CD14-positive monocyte (primary cell): ENCODE data around the gene CD22. TPM values are rescaled to one million over a fixed set of nuclear protein-coding genes. Genes with fewer than 3 reads are reported as not detected.
A peak's percentile ranks its signal among the peaks of the same experiment; 100 is the strongest.

ENCODE experiments used
- DNase-seq, 3 donors: peaks; one replicate each; pipeline ENCODE4 v3.0.0-alpha.2; 2011 to 2022
- H2AFZ ChIP-seq: 2 replicates; pipeline ENCODE4 v1.6.0; 2012; ENCODE audit warnings: mild to moderate bottlenecking, low read depth, low read length, inconsistent platforms; ENCODE audit not compliant: insufficient read depth, poor library complexity, severe bottlenecking
- H3K27ac ChIP-seq, 2 donors: 1 replicate in 1 of 2; 2 replicates in 1 of 2; pipeline ENCODE4 v1.5.1; 2012 to 2013; ENCODE audit warnings: low read length in 2 of 2, control low read depth in 1 of 2, inconsistent platforms in 1 of 2, low read depth in 1 of 2, mild to moderate bottlenecking in 1 of 2
- H3K27me3 ChIP-seq, 2 donors: one replicate each; pipeline versions ENCODE4 v1.6.0 to v1.6.1; 2011 to 2013; ENCODE audit warnings: low read length in 2 of 2; ENCODE audit not compliant: control insufficient read depth in 2 of 2, insufficient read depth in 2 of 2
- H3K36me3 ChIP-seq, 2 donors: replicated peaks in 1 of 2; 1 replicate in 1 of 2; 2 replicates in 1 of 2; pipeline versions ENCODE4 v1.5.1 to v1.6.1; 2012 to 2013; ENCODE audit warnings: low read length in 2 of 2, control low read depth in 1 of 2, inconsistent platforms in 1 of 2, mild to moderate bottlenecking in 1 of 2; ENCODE audit not compliant: insufficient read depth in 2 of 2, control insufficient read depth in 1 of 2
- H3K4me1 ChIP-seq, 2 donors: 1 replicate in 1 of 2; 2 replicates in 1 of 2; pipeline versions ENCODE4 v1.5.1 to v1.6.1; 2012 to 2013; ENCODE audit warnings: low read length in 2 of 2, control low read depth in 1 of 2, inconsistent platforms in 1 of 2, mild to moderate bottlenecking in 1 of 2, moderate library complexity in 1 of 2; ENCODE audit not compliant: insufficient read depth in 2 of 2, control insufficient read depth in 1 of 2
- H3K4me2 ChIP-seq: replicated peaks from 2 replicates; pipeline ENCODE3; 2012; ENCODE audit warnings: low read length, moderate library complexity, mild to moderate bottlenecking; ENCODE audit not compliant: poor library complexity, severe bottlenecking; ENCODE audit errors: extremely low read depth
- H3K4me3 ChIP-seq, 3 experiments: fragments of 200-600 bp in 1 of 3; sonication (generic) in 1 of 3; replicated peaks in 1 of 3; 1 replicate in 2 of 3; 2 replicates in 1 of 3; pipeline ENCODE4 v1.5.1; 2011 to 2013; ENCODE audit warnings: low read length in 3 of 3, mild to moderate bottlenecking in 3 of 3, control low read depth in 2 of 3, low read depth in 2 of 3, inconsistent platforms in 1 of 3, moderate library complexity in 1 of 3
- H3K79me2 ChIP-seq: 2 replicates; pipeline ENCODE4 v1.6.0; 2012; ENCODE audit warnings: mild to moderate bottlenecking, control low read depth, inconsistent platforms, low read length, moderate library complexity; ENCODE audit not compliant: insufficient read depth
- H3K9ac ChIP-seq: 2 replicates; pipeline ENCODE4 v1.6.0; 2017; ENCODE audit warnings: low read length, mild to moderate bottlenecking; ENCODE audit not compliant: insufficient read depth, poor library complexity, severe bottlenecking
- H3K9me3 ChIP-seq, 2 donors: replicated peaks in 1 of 2; 1 replicate in 1 of 2; 2 replicates in 1 of 2; pipeline versions ENCODE4 v1.5.1 to v1.6.1; 2012 to 2013; ENCODE audit warnings: low read length in 2 of 2, control low read depth in 1 of 2; ENCODE audit not compliant: control insufficient read depth in 1 of 2, insufficient read depth in 1 of 2
- H4K20me1 ChIP-seq: 2 replicates; pipeline ENCODE4 v1.6.0; 2012; ENCODE audit warnings: mild to moderate bottlenecking, low read length, control low read depth, moderate library complexity; ENCODE audit not compliant: insufficient read depth
- H3K27ac Mint-ChIP-seq, 7 donors: one replicate each; pipeline ENCODE4 v1.8.0; 2020; ENCODE audit warnings: mild to moderate bottlenecking in 7 of 7, mixed read lengths in 7 of 7, moderate library complexity in 6 of 7, inconsistent platforms in 2 of 7
- H3K27me3 Mint-ChIP-seq, 3 donors: one replicate each; pipeline ENCODE4 v1.8.0; 2021 to 2022; ENCODE audit warnings: low read depth in 3 of 3, mild to moderate bottlenecking in 3 of 3, mixed read lengths in 3 of 3, moderate library complexity in 3 of 3, inconsistent platforms in 1 of 3
- H3K36me3 Mint-ChIP-seq, 2 donors: one replicate each; pipeline ENCODE4 v1.8.0; 2020; ENCODE audit warnings: mixed read lengths in 2 of 2, inconsistent platforms in 1 of 2, mild to moderate bottlenecking in 1 of 2
- H3K4me1 Mint-ChIP-seq: one replicate; pipeline ENCODE4 v1.8.0; 2020; ENCODE audit warnings: mild to moderate bottlenecking, mixed read lengths
- H3K4me3 Mint-ChIP-seq, 2 donors: one replicate each; pipeline ENCODE4 v1.8.0; 2020; ENCODE audit warnings: mild to moderate bottlenecking in 2 of 2, mixed read lengths in 2 of 2, moderate library complexity in 1 of 2
- H3K9me3 Mint-ChIP-seq, 7 donors: one replicate each; pipeline ENCODE4 v1.8.0; 2020 to 2022; ENCODE audit warnings: mixed read lengths in 7 of 7, mild to moderate bottlenecking in 6 of 7, moderate library complexity in 6 of 7, inconsistent platforms in 2 of 7
- CTCF ChIP-seq: fragments of 200-600 bp; IDR thresholded peaks from one replicate; pipeline ENCODE4 v1.8.0; 2022; ENCODE audit warnings: antibody characterized with exemption, mild to moderate bottlenecking
- WGBS: methylation state at CpG from one replicate; pipeline ENCODE4 v1.1.5; 2013; ENCODE audit warnings: missing lambda C conversion rate; ENCODE audit not compliant: insufficient coverage; 5-methylcytosine and 5-hydroxymethylcytosine counted together
- intact Hi-C, 2 donors: fragments of 100-400 bp; cut with micrococcal nuclease; formaldehyde crosslinking; loops; one replicate each; pipeline versions ENCODE4 v1.15.0 to v1.15.1; 2023
- polyA plus RNA-seq, 3 donors: library from polyadenylated mRNA; depleted of rRNA in 1 of 3; unstranded in 2 of 3; stranded (reverse) in 1 of 3; fragments of 300-500 nt in 2 of 3; fragments of >200 nt in 1 of 3; fragmentation: Illumina TruSeq in 2 of 3; gene quantifications; 1 replicate in 2 of 3; 2 replicates in 1 of 3; pipeline ENCODE4 v1.2.3, GENCODE V29; 2012 to 2021

Gene CD22
- polyA plus RNA-seq, 3 donors: 0.24 to 4.8 (median 0.88) TPM

- Histone ChIP-seq H4K20me1 (no peaks in the 10 kb centered on the region), H2AFZ (no peak overlapping the region), H3K4me1 (peaks cover 44 to 55% of the 10 kb centered on the region in 2 donors), H3K4me3 (no peak overlapping the region), H3K36me3 (no peaks in the 10 kb centered on the region), H3K9ac (no peak overlapping the region), H3K27me3 (no peaks in the 10 kb centered on the region), H3K27ac (no peak overlapping the region), H3K9me3 (no peaks in the 10 kb centered on the region), H3K79me2 (no peaks in the 10 kb centered on the region), H3K4me2 (no peak overlapping the region)
- Mint-ChIP-seq H3K36me3 (peaks cover 4 to 5% of the 10 kb centered on the region in 2 donors), H3K9me3 (peaks cover 0 to 2% (median 0%) of the 10 kb centered on the region in 7 donors), H3K27me3 (peaks cover 1 to 17% (median 9%) of the 10 kb centered on the region in 3 donors), H3K4me3 (no peak overlapping the region), H3K27ac (peak overlapping the region in 3 of 7 donors; percentile 43 to 56 (median 48)), H3K4me1 (peaks cover 47% of the 10 kb centered on the region)
- intact Hi-C loops: loop anchor here (5.0 to 10.0 kb wide), 4 partner anchors 45 to 155 kb away; partner anchors contain the start of gene KRTDAP (in 1 of the 2)
- DNase-seq: no peak
- 74% methylated on average over 8 of the region's 17 CpGs for WGBS
- TF ChIP-seq CTCF: no peak
Observed at GRCh38 chr19:35349614-35350521, 20.9 kb downstream of the CD22 start.

GRCh38 chr19:35350591-35350990 lies 21.6 kb downstream of the CD22 start:
- no peak for TF ChIP-seq CTCF
- Histone ChIP-seq H3K4me3 (no peak overlapping the region), H3K4me2 (no peak overlapping the region), H3K4me1 (peaks cover 43 to 48% of the 10 kb centered on the region in 2 donors), H3K9me3 (no peaks in the 10 kb centered on the region), H3K79me2 (no peaks in the 10 kb centered on the region), H3K27ac (no peak overlapping the region), H3K27me3 (no peaks in the 10 kb centered on the region), H3K9ac (no peak overlapping the region), H2AFZ (no peak overlapping the region), H4K20me1 (no peaks in the 10 kb centered on the region), H3K36me3 (no peaks in the 10 kb centered on the region)
- Mint-ChIP-seq H3K9me3 (peaks cover 0 to 2% (median 0%) of the 10 kb centered on the region in 7 donors), H3K27ac (peak overlapping the region in 2 of 7 donors; percentile 58 to 60), H3K4me3 (no peak overlapping the region), H3K36me3 (peaks cover 4 to 5% of the 10 kb centered on the region in 2 donors), H3K27me3 (peaks cover 1 to 15% (median 5%) of the 10 kb centered on the region in 3 donors), H3K4me1 (peaks cover 44% of the 10 kb centered on the region)
- 91% methylated on average over 5 of the region's 7 CpGs for WGBS
- no peak for DNase-seq
- intact Hi-C loops: loop anchor here (5.0 to 10.0 kb wide), 3 partner anchors 46 to 144 kb away; partner anchors contain the start of gene KRTDAP (in 1 of the 2)
